Measurements from ENCODE around the gene NTF3. TPM values are rescaled to one million over a fixed set of nuclear protein-coding genes. Genes with fewer than 3 reads are reported as not detected.

NTF3 gene
- total RNA-seq, 1 donor from 2014 or later: 5.9 TPM

- no peak for DNase-seq (ENCODE audit: low spot score)
- ATAC-seq: no peak
- intact Hi-C loops (cut with DNase I): no loop called here
Measured at GRCh38 chr12:5451251-5451650, 19.3 kb downstream of the NTF3 start.

- intact Hi-C loops (cut with DNase I): no loop called here
- no peak for DNase-seq (ENCODE audit: low spot score)
- ATAC-seq: no peak
Measured at GRCh38 chr12:5452569-5452968, 20.7 kb downstream of the NTF3 start.

- DNase-seq (ENCODE audit: low spot score) (no peak), ATAC-seq (no peak)
- intact Hi-C loops (cut with DNase I): no loop called here
Measured at GRCh38 chr12:5453466-5453865, 21.6 kb downstream of the NTF3 start.

GRCh38 chr12:5455045-5455444 is 23.1 kb downstream of the NTF3 start:
- intact Hi-C loops (cut with DNase I): no loop called here
- DNase-seq (ENCODE audit: low spot score) (no peak), ATAC-seq (no peak)

- ATAC-seq: no peak
- intact Hi-C loops (cut with DNase I): no loop called here
Measured at GRCh38 chr12:5456030-5456429, 24.1 kb downstream of the NTF3 start.

DNA sequence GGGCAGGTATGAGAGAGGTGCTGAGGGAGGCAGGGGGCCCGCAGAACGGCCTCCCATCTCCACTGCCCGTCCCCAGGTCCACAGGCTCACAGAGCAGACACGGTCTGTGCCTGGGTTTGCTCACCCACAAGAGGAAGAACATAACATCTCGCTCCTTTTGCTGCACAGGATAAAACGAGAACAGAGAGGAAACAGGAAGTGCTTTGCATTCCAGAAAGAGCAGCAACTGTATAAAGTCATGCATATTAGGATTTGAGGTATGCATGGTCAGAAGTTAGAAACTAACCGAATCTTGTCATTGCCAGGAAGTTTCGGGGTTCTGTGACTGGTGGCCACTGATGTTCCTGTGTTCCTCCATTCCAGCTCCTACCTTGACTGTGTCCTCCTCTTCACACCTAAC is 25.0 kb downstream of the NTF3 start:
- intact Hi-C loops (cut with DNase I): no loop called here
- DNase-seq (ENCODE audit: low spot score) (no peak), ATAC-seq (peak; percentile 38)

More at GRCh38 chr12:5456030-5456429, 24.1 kb downstream of the NTF3 start:
- no peak for DNase-seq (ENCODE audit: low spot score)

GRCh38 chr12:5458229-5459050 is 26.5 kb downstream of the NTF3 start:
- DNase-seq (ENCODE audit: low spot score): no peak
- intact Hi-C loops (cut with DNase I): no loop called here
- no peak for ATAC-seq

- intact Hi-C loops (cut with DNase I): no loop called here
- ATAC-seq (no peak), DNase-seq (ENCODE audit: low spot score) (no peak)
Measured at GRCh38 chr12:5459051-5459782, 27.3 kb downstream of the NTF3 start.

DNA sequence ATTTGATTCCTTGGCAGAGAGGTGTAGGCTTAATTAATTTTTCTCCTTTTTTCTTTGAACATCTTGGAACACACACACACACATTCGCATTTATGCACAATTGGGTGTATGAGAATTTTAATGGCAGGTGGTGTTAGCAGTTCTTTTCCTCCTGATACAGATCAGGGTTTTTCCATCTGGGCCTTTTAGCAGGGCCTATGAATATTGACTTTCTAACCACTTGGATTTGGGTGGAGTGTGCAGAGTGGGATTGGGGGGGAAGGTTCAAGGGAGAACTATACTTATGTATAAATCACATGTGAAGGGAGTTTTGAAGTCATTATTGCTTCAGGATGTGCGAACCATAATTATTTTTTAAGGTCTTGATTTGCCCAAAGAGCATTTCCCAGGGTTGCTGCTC is 28.9 kb downstream of the NTF3 start:
- no peak for ATAC-seq
- DNase-seq (ENCODE audit: low spot score): no peak
- intact Hi-C loops (cut with DNase I): no loop called here

DNA sequence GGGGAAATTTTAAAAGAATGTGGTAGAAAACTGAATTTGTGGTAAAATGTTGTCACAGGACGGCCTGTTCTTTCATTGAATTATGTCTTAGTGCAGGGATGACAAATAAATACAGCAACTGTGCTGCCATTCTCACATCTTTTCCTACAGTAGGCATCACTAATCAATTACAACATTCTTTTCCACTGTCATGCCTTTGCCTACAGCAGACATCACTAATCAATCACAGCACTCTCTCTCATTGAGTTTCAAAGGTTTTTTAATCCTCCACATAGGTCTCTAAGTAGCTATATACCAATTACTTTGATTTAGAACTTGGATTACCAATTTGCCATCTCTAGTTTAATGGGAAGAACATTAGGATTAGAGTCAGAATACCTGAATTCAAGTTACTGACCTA is 30.1 kb downstream of the NTF3 start:
- intact Hi-C loops (cut with DNase I): no loop called here
- DNase-seq (ENCODE audit: low spot score): no peak
- no peak for ATAC-seq

GRCh38 chr12:5464096-5464495 is 32.2 kb downstream of the NTF3 start:
- ATAC-seq: no peak
- DNase-seq (ENCODE audit: low spot score): no peak
- intact Hi-C loops (cut with DNase I): no loop called here

DNA sequence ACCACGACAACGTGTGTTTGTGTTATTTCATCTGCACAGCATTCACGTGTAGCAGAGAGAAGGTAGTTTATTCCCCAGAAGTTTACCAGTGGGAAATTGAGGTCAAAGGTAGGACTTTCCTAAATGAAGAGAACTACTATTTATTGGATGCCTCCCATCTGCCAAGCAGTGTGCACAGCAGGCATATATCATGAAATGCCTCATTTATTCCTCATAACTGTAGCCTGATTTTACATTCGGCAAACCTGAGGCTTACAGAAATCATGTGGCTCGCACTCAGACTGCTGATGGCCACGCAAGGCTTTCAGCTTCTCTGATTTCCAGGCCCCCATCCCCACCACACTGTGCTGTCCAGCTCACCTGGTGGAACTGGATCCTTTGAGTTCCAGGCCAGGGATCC is 33.5 kb downstream of the NTF3 start:
- no peak for DNase-seq (ENCODE audit: low spot score)
- ATAC-seq: no peak
- intact Hi-C loops (cut with DNase I): no loop called here

DNA sequence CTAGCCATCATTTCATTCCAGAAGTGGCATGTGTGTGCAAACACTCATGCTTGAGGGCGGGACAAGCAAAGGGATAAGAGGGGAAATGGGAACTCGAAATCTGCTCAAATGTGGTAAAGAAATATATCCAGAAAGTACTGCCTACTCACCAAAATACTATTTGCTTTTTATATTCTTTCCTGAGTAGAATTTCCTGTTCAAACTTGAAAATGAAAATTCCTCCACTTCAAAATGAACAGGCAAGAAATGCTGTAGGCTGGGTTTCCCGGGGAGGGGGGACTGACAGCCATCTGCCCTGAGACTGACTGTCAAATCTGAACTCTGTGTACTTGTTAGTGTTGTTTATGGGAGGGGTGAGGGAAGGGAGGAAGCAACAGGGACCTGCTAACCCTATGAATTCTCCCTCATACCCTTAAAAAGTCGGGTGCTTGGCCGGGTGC is 34.6 kb downstream of the NTF3 start:
- DNase-seq (ENCODE audit: low spot score): no peak
- intact Hi-C loops (cut with DNase I): no loop called here
- ATAC-seq: no peak

DNA sequence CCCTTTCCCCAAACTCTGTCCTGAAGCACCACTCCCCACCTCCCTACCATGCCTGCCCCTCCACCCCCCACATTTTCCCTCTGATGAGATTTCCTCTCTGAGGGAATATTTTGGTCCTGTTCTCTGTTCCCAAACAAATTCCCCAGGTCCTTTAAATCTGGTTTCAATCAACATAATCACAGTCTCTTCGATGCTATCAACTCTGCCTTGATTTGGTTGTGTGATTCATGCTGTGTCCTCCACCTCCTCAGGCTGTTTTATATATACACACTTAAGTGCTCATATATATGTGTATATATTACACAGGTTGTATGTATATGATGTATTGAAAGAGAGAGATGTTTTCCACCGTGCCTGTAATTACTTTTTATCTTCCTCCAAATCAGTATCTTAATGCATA is 36.0 kb downstream of the NTF3 start:
- DNase-seq (ENCODE audit: low spot score) (no peak), ATAC-seq (no peak)
- intact Hi-C loops (cut with DNase I): no loop called here

- intact Hi-C loops (cut with DNase I): no loop called here
- ATAC-seq: no peak
Measured at GRCh38 chr12:5470221-5470620, 38.3 kb downstream of the NTF3 start.

DNA sequence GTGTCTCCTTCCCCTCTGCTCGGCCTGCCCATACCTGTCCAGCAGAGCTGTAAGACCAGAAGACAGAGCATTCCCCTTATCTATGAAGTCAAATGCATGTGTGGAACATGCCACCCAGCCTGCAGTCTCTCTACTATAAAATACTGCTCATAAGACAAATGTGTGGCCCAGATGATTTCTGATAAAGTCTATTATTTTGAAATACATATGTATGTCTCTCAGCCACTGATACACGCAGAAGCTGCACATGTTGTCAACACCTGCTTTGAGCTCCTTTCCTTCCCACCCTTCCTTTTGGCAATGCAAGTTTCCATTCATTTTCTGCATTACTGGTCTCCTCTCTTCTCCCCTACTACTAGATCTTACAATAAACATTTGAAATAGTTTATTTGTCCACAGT is 38.8 kb downstream of the NTF3 start:
- no peak for ATAC-seq
- intact Hi-C loops (cut with DNase I): no loop called here
- no peak for DNase-seq (ENCODE audit: low spot score)

More at GRCh38 chr12:5470221-5470620, 38.3 kb downstream of the NTF3 start:
- DNase-seq (ENCODE audit: low spot score): no peak

- ATAC-seq (no peak), DNase-seq (ENCODE audit: low spot score) (no peak)
- intact Hi-C loops (cut with DNase I): no loop called here
Measured at GRCh38 chr12:5473076-5473782, 41.3 kb downstream of the NTF3 start.

DNA sequence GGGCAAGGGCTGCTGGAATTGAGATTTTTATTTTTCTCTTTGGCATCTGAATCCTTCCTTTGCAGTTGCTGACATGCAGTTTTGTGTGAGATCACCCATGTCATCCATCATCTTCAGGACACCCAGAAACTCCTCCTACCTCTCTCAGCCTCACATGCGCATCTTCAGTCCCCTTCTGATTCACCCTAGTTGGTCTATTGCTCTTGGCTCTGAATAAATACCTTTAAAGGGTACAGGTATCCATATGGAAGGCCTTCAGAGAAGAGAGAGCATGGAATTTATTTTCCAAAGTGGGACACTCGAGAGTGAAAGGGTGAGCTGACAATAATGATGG is 41.8 kb downstream of the NTF3 start:
- no peak for ATAC-seq
- DNase-seq (ENCODE audit: low spot score): no peak
- intact Hi-C loops (cut with DNase I): no loop called here

- no peak for DNase-seq (ENCODE audit: low spot score)
- intact Hi-C loops (cut with DNase I): no loop called here
- ATAC-seq: no peak
Measured at GRCh38 chr12:5476356-5476755, 44.4 kb downstream of the NTF3 start.

- no peak for DNase-seq (ENCODE audit: low spot score)
- no peak for ATAC-seq
- intact Hi-C loops (cut with DNase I): no loop called here
Measured at GRCh38 chr12:5478081-5478706, 46.3 kb downstream of the NTF3 start.

Measured in sciatic nerve (tissue), 2 donors.